SIG-M5 treated with dmso at 0.1 percent for 504 hours (cell line): Measurements from ENCODE around the gene RAB1A.
"Not testable (repeated sequence)": the region's sequence is repeated elsewhere in the genome, so short reads cannot be mapped to it uniquely, and the experiment has no call there.

ENCODE experiments used
- DNase-seq: peaks from one replicate; lab custom pipeline; 2025; ENCODE audit not compliant: unreplicated experiment; lab: John Stamatoyannopoulos, UW

Gene RAB1A

GRCh38 chr2:65129826-65130663 lies at the start of gene RAB1A:
RAB1A (minus strand) TSS chr2:65130106; CDS start chr2:65129915, 191 bp downstream.
- DNase-seq, result peak; percentile 99

- DNase-seq, result no peak
These were observed 48.0 kb upstream of the RAB1A start for GRCh38 chr2:65177751-65178442.

GRCh38 chr2:65175894-65176530 lies 46.1 kb upstream of the RAB1A start:
- no peak for DNase-seq

- DNase-seq, result not testable (repeated sequence)
These were observed 44.1 kb upstream of the RAB1A start for GRCh38 chr2:65174031-65174430.

- DNase-seq, result no peak
These were observed 43.3 kb upstream of the RAB1A start for GRCh38 chr2:65172994-65173790.

- not testable (repeated sequence) for DNase-seq
These were observed 40.9 kb upstream of the RAB1A start for GRCh38 chr2:65170611-65171477.

- DNase-seq, result no peak
These were observed 39.8 kb upstream of the RAB1A start for GRCh38 chr2:65169760-65170136.

GRCh38 chr2:65165558-65165957 lies 35.7 kb upstream of the RAB1A start:
- DNase-seq, result peak; percentile 90

- peak; percentile 16 for DNase-seq
These were observed 34.6 kb upstream of the RAB1A start for GRCh38 chr2:65164426-65164891.

- no peak for DNase-seq
These were observed 31.7 kb upstream of the RAB1A start for GRCh38 chr2:65161551-65162100.

- peak; percentile 48 for DNase-seq
These were observed 30.0 kb upstream of the RAB1A start for GRCh38 chr2:65159906-65160305.

- no peak for DNase-seq
These were observed 29.4 kb upstream of the RAB1A start for GRCh38 chr2:65159261-65159660.

- no peak for DNase-seq
These were observed 28.7 kb upstream of the RAB1A start for GRCh38 chr2:65158557-65158956.

GRCh38 chr2:65157856-65158255 lies 27.9 kb upstream of the RAB1A start:
- DNase-seq, result not testable (repeated sequence)

GRCh38 chr2:65156041-65156440 lies 26.1 kb upstream of the RAB1A start:
- no peak for DNase-seq

- DNase-seq, result no peak
These were observed 23.6 kb upstream of the RAB1A start for GRCh38 chr2:65153515-65153914.

GRCh38 chr2:65146078-65146477 lies 16.2 kb upstream of the RAB1A start:
- DNase-seq, result no peak

GRCh38 chr2:65144571-65144970 lies 14.7 kb upstream of the RAB1A start:
- DNase-seq, result no peak

- DNase-seq, result no peak
These were observed 12.6 kb upstream of the RAB1A start for GRCh38 chr2:65142515-65142914.
